GM19395 (cell line): ENCODE results near the gene SLC2A2.

Source experiments
- ATAC-seq: cut with Tn5 transposase; IDR thresholded peaks from one replicate; pipeline ENCODE4 v1.9.1; 2021; ENCODE audit warnings: mild to moderate bottlenecking, moderate library complexity; ENCODE audit not compliant: unreplicated experiment

Gene SLC2A2

DNA sequence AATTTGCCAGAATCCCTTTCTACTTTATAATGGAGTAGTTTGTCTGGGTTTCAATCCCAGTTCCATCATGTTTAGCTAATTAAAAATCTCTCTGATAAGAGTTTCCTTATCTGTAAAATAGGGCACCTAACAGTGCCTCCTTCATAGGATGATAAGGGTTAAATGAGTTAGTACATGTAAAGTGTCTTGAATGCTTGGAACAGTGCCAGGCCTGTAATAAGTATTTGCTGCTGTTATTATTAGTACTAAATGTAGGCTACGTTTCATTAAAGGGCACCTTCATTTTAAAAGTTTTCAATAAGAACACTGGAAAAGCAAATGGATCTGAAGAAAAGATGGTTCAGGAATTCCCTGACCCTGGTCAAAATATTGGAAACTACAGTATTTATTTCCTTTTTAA lies 11.8 kb upstream of the SLC2A2 start:
- ATAC-seq = no peak

DNA sequence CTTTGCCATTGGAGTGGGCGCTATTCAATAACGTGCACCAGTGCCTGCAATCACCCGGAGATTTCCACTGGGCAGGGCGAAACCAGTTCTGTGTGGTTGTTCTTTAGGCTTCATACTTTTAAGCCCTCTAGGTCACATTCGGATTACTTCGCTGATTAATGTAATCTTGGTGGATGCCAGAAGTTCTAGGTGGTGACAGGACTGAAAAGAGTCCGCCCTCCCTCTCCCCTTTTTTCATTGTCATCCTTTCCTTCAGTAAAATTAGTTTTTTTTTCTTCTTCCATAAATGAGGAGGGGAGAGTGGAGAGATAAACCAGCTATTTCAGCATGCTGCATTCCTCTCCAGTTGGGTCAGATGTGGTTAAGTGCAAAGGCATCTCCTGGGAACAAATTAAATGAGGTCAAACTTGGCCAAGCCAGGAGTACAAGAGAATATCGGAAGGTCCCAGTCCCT lies 2.3 kb upstream of the SLC2A2 start:
- no peak for ATAC-seq

DNA sequence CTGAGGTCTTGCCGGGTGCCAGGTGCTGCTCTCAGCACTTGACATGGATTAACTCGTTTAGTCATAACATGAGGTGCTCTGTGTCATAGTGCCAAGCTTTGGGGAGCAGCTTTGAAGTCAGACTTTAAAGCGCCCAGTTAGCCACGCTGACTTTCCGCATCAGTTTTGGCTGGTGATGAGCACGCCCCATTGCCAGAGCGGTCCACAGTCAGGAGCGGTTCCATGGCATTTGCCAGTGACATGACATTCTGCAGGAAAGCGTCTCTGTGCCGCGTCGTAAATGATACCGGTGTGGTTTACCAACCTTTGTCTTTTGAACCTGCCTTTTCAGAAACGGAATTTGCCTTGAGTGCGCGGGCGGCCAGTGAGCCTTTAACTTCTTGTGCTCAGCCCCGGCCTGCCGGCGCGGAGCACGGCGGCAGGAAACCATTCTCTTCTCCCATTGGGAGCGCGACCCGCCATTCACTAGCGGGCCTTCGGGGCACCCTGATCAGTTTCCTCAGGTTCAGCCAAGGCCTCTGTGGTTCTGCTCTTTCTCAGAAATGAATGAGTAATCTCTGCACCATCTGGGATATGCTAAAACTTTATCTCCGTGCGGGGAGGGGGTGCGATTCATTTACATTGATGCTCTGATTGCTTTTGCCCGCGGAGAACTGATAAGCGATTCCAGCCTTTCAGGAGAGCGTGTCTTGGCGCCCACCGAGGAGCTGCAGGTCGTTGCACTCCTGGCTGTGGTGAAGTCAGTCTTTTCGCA lies 1.7 kb upstream of the SLC2A2 start:
- ATAC-seq = peak; percentile 83

DNA sequence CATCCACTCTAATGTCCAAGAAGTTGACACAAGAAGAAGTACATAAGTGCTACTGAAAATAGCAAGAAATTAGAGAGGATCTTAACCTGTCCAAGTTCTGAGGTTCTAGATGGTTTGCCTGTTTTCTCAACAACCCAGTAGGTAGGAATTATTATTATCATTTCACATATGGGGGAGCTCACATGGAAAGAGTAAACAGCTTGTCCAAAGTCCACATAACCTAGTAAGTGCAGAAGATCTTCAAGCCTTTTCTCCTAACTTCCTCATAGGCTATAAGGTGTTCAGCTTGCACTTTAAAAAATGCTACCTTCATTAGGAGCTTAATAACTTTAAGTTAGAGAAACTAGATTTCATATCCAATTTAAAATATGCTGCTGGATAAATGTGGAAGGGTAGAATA lies 3.0 kb downstream of the SLC2A2 start:
- no peak for ATAC-seq

DNA sequence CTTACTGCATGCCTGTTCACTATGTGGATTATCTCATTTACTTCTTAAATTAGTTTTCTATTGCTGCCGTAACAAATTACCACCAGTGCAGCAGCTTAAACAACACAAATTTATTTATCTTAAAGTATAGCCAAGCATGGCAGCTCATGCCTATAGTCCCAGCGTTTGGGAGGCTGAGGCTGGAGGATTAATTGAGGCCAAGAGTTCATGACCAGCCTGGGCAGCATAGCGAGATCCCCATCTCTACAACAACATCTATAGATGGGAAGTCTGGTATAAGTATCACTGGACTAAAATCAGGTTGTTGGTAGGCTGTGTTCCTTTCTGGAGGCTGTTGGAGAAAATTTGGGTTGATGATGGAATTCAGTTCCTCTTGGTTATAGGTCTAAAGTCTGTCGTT lies 5.1 kb downstream of the SLC2A2 start:
- no peak for ATAC-seq

DNA sequence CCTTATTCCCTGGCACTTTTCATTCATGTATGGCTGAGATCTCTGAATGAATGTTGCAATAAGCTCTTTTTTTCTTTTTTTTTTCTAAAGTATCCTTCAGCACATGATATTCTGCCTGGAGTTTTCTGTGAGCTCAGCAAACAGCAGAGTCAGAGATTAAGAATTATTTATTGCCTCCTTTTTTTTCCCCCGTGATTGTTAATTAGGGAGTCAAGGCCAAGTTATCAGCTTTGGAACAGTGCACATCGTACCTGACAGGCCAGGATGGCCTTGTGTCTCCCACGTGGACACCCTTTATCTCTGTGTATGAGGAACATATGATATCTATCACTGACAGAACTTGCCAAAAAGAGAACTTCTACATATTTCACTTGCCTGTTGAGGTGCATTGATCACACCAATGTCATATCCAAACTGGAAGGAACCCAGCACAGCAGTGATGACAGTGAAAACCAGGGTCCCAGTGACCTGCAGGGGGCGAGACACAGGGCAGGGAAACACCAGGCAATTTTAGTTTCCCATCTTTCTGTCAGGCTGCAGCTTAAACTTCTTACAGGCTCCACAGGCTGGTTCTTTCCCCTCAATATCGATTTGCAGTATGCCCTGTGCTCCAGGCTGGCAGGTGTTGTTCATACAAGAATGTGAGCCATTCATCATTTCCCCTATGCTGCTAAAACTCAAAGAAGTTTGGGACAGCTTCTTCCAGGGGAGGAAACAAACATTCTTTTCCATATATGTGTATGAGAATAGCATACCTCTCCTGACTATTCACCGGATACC lies 8.2 kb downstream of the SLC2A2 start:
- ATAC-seq = no peak

DNA sequence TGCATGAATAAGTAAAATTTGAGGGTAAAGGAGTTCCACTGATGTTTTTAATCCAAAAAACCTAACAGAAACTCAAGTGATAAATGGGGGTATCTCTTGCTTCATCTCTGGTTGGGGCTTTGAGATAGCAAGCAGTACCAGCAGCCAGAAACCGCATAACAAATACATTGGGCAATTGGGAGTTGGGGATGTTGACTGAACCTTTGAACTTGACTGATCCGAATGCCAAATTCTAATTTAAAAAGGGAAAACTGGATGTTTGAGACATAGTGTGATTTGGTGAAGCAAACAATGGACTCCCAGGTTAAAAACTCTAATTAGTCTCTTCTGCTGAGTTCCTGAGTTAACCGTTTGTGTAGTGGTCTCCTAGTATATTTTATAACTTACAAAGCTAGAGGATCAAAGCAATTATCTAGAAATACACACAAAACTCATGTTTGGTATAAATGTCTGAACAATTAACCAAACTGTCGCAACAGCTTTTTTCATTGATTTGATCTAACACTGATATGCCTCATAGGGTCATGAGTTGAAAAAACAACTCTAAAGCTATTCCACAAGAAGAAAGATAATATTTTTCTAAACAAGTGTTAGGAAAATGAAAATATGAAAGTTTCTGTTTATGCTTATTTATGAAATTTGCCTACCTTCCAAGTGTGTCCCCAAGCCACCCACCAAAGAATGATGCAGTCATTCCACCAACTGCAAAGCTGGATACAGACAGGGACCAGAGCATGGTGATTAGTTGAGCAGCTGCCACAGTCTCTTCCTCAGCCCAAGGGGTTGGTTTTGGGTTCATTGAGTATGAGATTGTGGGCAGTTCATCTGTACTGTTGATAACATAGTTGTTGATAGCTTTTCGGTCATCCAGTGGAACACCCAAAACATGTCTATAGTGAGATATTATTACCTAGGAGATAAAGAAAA lies 12.4 kb downstream of the SLC2A2 start:
- no peak for ATAC-seq

DNA sequence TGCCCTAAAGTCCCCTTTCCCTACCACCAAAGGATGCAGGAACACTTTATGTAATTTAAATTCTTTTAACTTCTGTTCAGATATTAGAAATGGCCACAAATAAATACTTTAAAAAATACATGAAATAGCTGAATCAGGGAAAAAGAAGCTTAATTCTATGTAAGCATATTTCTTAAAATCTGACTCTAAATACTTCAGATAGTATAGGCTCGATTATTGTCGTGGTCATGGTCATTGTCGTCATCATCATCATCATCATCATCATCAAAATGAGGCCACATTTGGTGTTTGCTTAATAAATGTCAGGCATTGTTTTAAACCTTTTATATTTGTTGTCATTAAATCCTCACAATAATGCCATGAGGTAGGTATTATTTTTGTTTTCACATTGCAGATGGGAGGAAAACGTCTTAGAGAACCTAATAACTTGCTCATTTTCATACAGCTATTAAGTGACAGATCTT lies 14.6 kb downstream of the SLC2A2 start:
- ATAC-seq = no peak

DNA sequence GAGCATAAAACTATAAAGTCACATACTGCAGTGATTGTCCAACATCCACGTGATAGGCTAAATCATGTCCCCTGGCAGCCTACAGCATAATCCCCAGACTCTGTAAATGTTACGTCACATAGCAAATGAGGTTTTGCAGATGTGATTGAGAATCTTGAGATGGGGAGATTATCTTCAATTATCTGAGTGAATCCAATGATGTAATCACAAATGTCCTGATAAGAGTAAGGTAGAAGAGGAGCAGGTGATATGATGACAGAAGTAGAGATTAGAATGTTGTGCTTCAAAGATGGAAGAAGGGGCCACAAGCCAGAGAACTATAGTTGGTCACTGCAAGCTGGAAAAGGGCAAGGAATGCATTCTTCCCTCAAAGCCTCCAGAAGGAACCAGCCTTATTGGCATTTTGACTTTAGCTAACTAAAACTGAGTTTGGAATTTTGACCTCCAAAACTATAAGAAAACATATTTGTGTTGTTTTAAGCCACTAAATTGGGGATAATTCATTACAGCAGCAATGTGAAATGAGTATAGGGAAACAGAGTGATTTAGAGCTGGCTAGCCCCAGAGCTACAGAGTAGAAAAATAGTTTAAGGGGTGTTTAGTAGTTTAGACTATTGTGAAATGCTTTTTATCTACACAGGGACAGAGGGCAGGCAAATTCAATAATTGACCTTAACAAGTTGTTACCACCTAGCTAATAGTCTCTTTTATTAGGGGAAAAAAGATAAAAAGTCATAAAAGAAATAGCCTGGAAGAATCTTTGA lies 15.2 kb downstream of the SLC2A2 start:
- ATAC-seq = no peak

DNA sequence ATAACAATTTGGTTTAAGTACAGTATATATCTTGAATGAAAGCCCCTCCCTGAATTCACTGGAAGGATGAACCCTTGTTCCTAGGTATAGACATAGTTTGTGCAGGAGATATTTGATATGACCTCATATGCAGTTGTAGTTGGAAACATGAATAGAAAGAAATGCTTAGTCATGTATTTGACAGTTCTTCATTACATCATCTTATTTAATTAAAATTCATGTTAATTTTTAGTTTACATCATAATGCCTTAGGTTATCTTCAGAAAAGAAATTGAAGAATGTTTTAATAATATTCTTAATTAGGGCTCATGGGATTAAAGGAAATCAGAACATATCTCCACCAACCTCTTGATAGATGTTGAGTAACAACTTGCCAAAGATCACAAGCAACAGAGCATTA lies 19.2 kb downstream of the SLC2A2 start:
- no peak for ATAC-seq

DNA sequence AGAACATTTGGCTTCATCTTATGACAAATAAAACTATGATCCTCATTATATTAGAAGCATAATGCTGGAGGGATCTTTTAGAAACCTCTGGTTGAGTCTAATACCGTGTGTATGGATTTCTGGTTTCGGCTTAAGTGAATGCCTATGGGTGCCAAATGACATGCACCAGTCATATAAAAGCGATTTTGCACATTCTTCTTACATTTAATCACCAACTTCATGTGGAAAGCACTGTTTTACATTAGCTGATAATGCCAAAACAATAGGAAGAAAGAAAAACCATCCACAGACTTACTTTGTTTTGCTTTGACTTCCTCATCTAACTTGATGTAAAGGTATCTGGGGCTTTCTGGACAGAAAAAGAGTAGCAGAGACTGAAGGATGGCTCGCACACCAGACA lies 20.9 kb downstream of the SLC2A2 start:
- ATAC-seq = no peak

DNA sequence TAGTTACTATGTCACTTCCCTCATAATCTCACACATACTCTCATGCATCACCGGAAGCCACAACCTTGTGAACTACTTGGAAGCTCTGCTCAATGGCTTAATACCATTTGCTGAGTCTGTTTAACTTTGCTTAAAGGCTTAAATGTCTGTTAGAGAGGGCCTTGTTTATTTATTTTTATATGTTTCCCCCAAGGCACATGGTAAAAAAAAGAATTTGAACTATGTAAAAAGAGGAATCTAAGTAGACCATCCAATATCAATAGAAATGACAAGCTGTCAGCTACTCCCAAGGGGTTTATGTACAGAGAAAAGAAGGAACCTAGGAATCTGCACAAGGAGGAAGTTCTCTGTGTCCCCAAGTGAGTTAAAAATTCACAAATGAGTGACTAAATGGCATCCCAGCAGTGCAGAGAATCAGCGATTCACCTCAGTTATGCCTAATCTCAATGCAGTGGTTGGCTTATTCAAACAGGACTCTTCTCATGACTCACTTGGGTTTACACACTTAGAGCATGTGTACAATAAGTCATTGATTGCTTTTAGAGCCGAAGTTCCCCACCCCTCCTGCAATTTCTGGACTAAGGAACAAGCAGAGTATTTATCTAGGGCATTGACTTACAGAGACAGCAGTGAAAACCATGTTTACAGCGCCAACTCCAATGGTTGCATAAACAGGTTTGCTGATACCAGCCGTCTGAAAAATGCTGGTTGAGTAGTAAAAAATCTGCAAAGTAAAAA lies 24.4 kb downstream of the SLC2A2 start:
- no peak for ATAC-seq

DNA sequence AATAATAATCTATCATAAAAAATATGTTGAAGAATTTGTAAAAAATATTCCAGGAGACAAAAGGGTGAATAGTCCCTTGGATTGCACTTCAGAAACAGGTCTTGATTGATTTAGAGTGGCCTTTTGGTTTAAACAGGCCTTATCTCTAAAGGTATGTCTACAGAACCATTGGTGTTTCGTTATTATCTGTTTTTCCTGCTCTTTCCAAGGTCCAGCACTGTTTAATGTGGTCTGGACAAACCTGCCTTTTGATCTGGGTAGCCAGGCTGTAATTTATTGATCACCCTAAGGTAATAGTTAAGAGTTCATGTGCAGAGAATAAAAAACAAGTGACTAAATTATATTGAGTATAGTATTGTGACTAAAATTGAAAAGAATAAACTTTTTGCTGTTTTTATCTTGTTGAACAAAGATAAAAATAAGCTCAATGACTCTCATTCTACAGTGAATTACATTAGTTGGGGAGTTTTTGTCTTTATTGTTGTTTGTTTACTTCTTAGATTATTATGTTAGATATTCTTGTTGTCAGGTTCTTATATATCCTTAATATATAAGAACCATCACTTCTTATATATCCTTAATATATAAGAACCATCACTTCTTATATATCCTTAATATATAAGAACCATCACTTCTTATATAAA lies 25.1 kb downstream of the SLC2A2 start:
- no peak for ATAC-seq

DNA sequence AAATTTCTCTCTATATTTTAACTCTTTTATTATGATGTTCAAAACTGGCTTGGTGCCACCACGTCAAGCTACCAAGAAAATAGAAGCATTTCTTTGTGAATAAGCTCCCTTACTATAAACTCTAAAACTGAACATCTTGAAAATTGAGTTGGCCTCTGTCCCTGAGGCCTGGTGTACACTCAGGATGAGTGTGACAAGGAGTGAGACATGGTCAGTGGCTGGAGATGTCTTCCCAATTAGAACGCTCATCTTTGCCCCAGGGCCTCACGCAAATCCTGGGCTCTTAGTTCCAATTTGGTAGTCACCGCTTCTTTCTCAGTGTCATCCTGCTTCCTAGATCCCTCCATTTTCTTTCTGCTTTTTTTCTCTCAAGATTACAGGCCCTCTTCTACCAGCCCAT lies 26.2 kb downstream of the SLC2A2 start:
- no peak for ATAC-seq

DNA sequence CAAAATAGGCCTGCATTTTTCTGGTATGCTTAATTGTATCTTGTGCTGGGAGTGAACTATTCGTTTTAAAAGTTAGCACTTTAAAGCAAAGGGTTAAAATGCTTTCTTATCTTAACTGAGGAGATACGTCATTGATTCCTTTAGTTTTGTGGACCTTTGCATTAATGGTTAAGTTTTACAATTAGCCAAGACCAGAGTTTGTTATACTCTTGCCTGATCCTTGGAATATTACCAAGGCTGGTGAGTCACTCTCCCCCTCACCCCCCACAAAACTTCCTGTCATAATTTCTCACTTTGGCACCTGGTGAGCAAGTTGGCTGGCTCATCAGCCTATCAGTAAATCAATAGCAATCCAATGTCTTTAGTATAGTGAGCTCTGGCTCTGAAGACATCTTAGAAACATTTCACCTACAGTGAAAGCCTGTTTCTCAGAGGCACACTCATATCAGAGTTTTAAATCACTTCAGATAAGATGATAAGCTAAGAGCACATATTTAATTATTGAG lies 26.7 kb downstream of the SLC2A2 start:
- no peak for ATAC-seq

DNA sequence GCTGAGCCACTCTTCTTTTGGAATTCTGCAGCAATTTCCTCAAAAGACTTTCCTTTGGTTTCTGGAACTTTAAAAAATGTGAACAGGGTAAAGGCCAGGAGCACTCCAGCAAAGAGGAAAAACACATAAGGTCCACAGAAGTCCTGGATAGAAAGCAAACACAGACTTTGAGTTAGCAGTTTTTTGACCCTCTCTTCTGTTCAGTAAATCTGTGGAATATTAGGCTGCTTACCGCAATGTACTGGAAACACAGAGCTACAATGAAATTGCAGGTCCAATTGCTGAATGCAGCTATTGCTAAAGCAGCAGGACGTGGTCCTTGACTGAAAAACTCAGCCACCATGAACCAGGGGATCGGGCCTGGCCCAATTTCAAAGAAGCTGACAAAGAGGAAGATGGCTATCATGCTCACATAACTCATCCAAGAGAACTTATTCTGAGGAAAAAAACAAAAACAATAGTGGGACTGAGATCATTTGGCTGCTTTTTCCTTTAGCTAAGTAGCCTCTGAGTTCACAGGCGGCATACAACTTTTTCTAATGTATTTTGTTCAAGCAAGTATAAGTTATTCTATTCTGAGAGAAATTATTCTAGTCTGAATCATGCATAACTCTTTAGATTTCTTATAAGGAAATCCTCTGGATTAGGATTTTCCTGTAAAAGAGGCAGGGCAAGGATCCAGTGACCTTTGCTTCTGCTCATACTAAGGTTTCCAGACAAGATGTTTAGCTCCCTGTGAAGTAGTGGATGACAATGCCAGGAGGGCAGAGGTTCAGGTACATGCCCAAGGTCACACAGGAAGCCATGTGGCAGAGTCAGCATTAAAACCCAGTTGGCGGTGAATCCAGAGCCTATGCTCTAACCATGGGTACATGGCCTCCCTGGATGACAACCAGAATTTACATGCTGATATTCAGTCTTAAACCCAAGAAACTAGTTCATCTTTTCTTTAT lies 28.3 kb downstream of the SLC2A2 start:
- ATAC-seq = no peak

DNA sequence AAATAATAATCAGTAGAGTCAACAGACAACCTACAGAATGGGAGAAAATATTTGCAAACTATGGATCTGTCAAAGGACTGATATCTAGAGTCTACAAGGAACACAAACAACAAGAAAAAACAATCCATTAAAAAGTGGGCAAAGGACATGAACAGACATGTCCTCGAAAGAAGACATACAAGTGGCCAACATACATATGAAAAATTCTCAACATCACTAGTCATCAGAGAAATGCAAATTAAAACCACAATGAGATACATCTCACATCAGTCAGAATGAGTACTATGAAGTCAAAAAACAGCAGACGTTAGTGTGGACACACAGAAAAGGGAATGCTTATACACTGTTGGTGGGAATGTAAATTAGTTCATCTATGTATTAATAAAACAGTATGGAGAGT lies 33.7 kb downstream of the SLC2A2 start:
- ATAC-seq = no peak

DNA sequence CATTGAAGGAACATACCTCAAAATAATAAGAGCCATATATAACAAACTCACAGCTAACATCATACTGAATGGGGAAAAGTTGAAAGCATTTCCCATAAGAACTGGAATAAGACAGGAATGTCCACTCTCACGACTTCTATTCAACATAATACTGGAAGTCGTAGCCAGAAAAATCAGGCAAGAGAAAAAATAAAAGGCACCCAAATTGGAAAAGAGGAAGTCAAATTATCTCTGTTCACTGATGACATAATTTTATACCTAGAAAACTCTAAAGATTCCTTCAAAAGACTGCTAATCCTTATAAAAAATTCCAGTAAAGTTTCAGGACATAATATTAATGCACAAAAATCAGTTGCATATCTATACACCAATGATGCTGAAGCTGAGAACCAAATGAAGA lies 34.9 kb downstream of the SLC2A2 start:
- no peak for ATAC-seq
